IMR-90 (cell line): Measurements from ENCODE around the gene HIVEP3. TPM values are rescaled to one million over a fixed set of nuclear protein-coding genes. Genes with fewer than 3 reads are reported as not detected.

Experiments used
- ATAC-seq: fragments of 200-7000 bp; cut with Tn5 transposase; 2 replicates; pipeline ENCODE4 v1.9.1; 2020; ENCODE audit warnings: low read depth, mild to moderate bottlenecking, moderate library complexity
- BruUV-seq: library from RNA; stranded (reverse); fragments of 400-500 nt; replicated peaks from 2 replicates; lab custom pipeline; 2021; lab: Mats Ljungman, UMichigan
- CTCF ChIA-PET: fragments of 300-600 bp; formaldehyde crosslinking; extraction: SDS; loops from one replicate; lab custom pipeline; 2021; ENCODE audit warnings: antibody characterized with exemption; lab: Yijun Ruan, JAX
- POLR2A ChIA-PET: fragments of 300-600 bp; sonication (Branson Sonifier 250); formaldehyde crosslinking; loops from one replicate; lab custom pipeline; 2022; ENCODE audit warnings: antibody characterized with exemption; ENCODE audit not compliant: unreplicated experiment; lab: Charles Lee
- DNase-seq: peaks from one replicate; pipeline ENCODE4 v3.0.0; 2013
- H2AFZ ChIP-seq: replicated peaks from 2 replicates; pipeline ENCODE3; 2013; ENCODE audit warnings: low read length, mild to moderate bottlenecking; ENCODE audit not compliant: poor library complexity
- H2AK5ac ChIP-seq: 2 replicates; pipeline ENCODE4 v1.6.1; 2013; ENCODE audit warnings: low read depth, low read length, inconsistent platforms
- H2AK9ac ChIP-seq: replicated peaks from 2 replicates; pipeline ENCODE3; 2013; ENCODE audit warnings: mild to moderate bottlenecking, low read depth, low read length, moderate library complexity; ENCODE audit not compliant: poor library complexity
- H2BK120ac ChIP-seq: 2 replicates; pipeline ENCODE4 v1.6.1; 2013; ENCODE audit warnings: low read depth, low read length, inconsistent platforms
- H2BK15ac ChIP-seq: 3 replicates; pipeline ENCODE4 v1.6.1; 2013; ENCODE audit warnings: low read depth, low read length, inconsistent platforms
- H2BK20ac ChIP-seq: 2 replicates; pipeline ENCODE4 v1.6.1; 2013; ENCODE audit warnings: low read depth, mild to moderate bottlenecking, inconsistent platforms, low read length, moderate library complexity
- H2BK5ac ChIP-seq: 2 replicates; pipeline ENCODE4 v1.6.1; 2013; ENCODE audit warnings: mild to moderate bottlenecking, low read depth, low read length, inconsistent platforms; ENCODE audit not compliant: poor library complexity, severe bottlenecking
- H3K14ac ChIP-seq: replicated peaks from 2 replicates; pipeline ENCODE4 v1.6.1; 2013; ENCODE audit warnings: low read depth, low read length, inconsistent platforms
- H3K18ac ChIP-seq: 2 replicates; pipeline ENCODE4 v1.6.1; 2013; ENCODE audit warnings: low read depth, low read length, control low read depth
- H3K23ac ChIP-seq: 2 replicates; pipeline ENCODE4 v1.6.1; 2013; ENCODE audit warnings: low read depth, low read length, inconsistent platforms
- H3K27ac ChIP-seq: 2 replicates; pipeline ENCODE4 v1.5.1; 2013; ENCODE audit warnings: mild to moderate bottlenecking, control low read depth, low read length; ENCODE audit not compliant: insufficient read depth
- H3K27me3 ChIP-seq: 2 replicates; pipeline ENCODE4 v1.6.1; 2013; ENCODE audit warnings: low read length; ENCODE audit not compliant: control insufficient read depth, insufficient read depth
- H3K36me3 ChIP-seq: 2 replicates; pipeline ENCODE4 v1.6.1; 2013; ENCODE audit warnings: low read length, mixed read lengths; ENCODE audit not compliant: control insufficient read depth, insufficient read depth
- H3K4ac ChIP-seq: 2 replicates; pipeline ENCODE4 v1.6.1; 2013; ENCODE audit warnings: low read depth, low read length, inconsistent platforms
- H3K4me1 ChIP-seq: 2 replicates; pipeline ENCODE4 v1.6.1; 2013; ENCODE audit warnings: low read length, mixed read lengths; ENCODE audit not compliant: control insufficient read depth, insufficient read depth
- H3K4me2 ChIP-seq: 2 replicates; pipeline ENCODE4 v1.6.1; 2013; ENCODE audit warnings: low read depth, mild to moderate bottlenecking, control low read depth, low read length, moderate library complexity
- H3K4me3 ChIP-seq: 2 replicates; pipeline ENCODE4 v1.5.1; 2013; ENCODE audit warnings: low read depth, mild to moderate bottlenecking, control low read depth, low read length, moderate library complexity; ENCODE audit not compliant: insufficient read depth
- H3K56ac ChIP-seq: 2 replicates; pipeline ENCODE4 v1.6.1; 2013; ENCODE audit warnings: low read length, inconsistent platforms; ENCODE audit not compliant: insufficient read depth; ENCODE audit errors: extremely low read depth
- H3K79me1 ChIP-seq, 2 experiments: 2 replicates each; pipeline ENCODE4 v1.6.1; 2013; ENCODE audit warnings: low read length in 2 of 2, inconsistent platforms in 1 of 2, low read depth in 1 of 2
- H3K9ac ChIP-seq: 2 replicates; pipeline ENCODE4 v1.6.1; 2013; ENCODE audit warnings: low read depth, low read length, control low read depth
- H3K9me1 ChIP-seq: 2 replicates; pipeline ENCODE4 v1.6.1; 2013; ENCODE audit warnings: low read length, inconsistent platforms; ENCODE audit not compliant: insufficient read depth
- H3K9me3 ChIP-seq: 2 replicates; pipeline ENCODE4 v1.6.1; 2013; ENCODE audit warnings: low read length; ENCODE audit not compliant: control insufficient read depth, insufficient read depth
- H4K20me1 ChIP-seq: 2 replicates; pipeline ENCODE4 v1.6.1; 2013; ENCODE audit warnings: low read length, inconsistent platforms; ENCODE audit not compliant: insufficient read depth
- H4K5ac ChIP-seq: 2 replicates; pipeline ENCODE4 v1.6.1; 2013; ENCODE audit warnings: mild to moderate bottlenecking, low read depth, low read length, control low read depth
- H4K8ac ChIP-seq, 2 experiments: 2 replicates each; pipeline ENCODE4 v1.6.1; 2013; ENCODE audit warnings: low read depth in 2 of 2, low read length in 2 of 2, control low read depth in 1 of 2, inconsistent platforms in 1 of 2
- H4K91ac ChIP-seq: 2 replicates; pipeline ENCODE4 v1.6.1; 2013; ENCODE audit warnings: low read depth, low read length, inconsistent platforms; ENCODE audit not compliant: insufficient read depth
- MAZ ChIP-seq: IDR thresholded peaks from 2 replicates; pipeline ENCODE4 v1.6.1; 2012; ENCODE audit warnings: low read depth, mild to moderate bottlenecking, low read length, improper control_type of control experiment, moderate library complexity, borderline replicate concordance
- MXI1 ChIP-seq: IDR thresholded peaks from 2 replicates; pipeline ENCODE4 v1.6.1; 2012; ENCODE audit warnings: low read depth, mild to moderate bottlenecking, low read length, moderate library complexity, borderline replicate concordance
- POLR2A ChIP-seq: IDR thresholded peaks from 2 replicates; pipeline ENCODE4 v1.6.1; 2012; ENCODE audit warnings: mild to moderate bottlenecking, low read depth, low read length
- RAD21 ChIP-seq: IDR thresholded peaks from 2 replicates; pipeline ENCODE4 v1.6.1; 2012; ENCODE audit warnings: low read length, improper control_type of control experiment
- RCOR1 ChIP-seq: IDR thresholded peaks from 2 replicates; pipeline ENCODE4 v1.6.1; 2012; ENCODE audit warnings: mild to moderate bottlenecking, low read length, improper control_type of control experiment; ENCODE audit not compliant: insufficient replicate concordance
- SMC3 ChIP-seq: fragments of 150-350 bp; IDR thresholded peaks from 2 replicates; pipeline ENCODE4 v1.6.1; 2016; ENCODE audit warnings: low read depth, mild to moderate bottlenecking, antibody characterized with exemption, low read length, moderate library complexity
- WGBS, 2 experiments: methylation state at CpG; one replicate each; pipeline versions ENCODE4 v1.1.5 to v1.1.7; 2013; ENCODE audit warnings: missing lambda C conversion rate in 2 of 2; ENCODE audit not compliant: insufficient read length in 1 of 2; ENCODE audit errors: extremely low coverage in 2 of 2; 5-methylcytosine and 5-hydroxymethylcytosine counted together
- dilution Hi-C: fragments of 300-500 bp; cut with HindIII; formaldehyde crosslinking; loops from one replicate; pipeline ENCODE4 v1.14.3; 2018; ENCODE audit warnings: low sequenced_read_pairs; ENCODE audit not compliant: unreplicated experiment
- in situ Hi-C: fragments of 300-500 bp; cut with MboI; formaldehyde crosslinking; loops from 3 replicates; pipeline ENCODE4 v1.14.3; 2019; ENCODE audit warnings: low sequenced_read_pairs, inconsistent platforms, mixed read lengths
- intact Hi-C: fragments of 100-400 bp; cut with micrococcal nuclease; formaldehyde crosslinking; loops from 2 replicates; pipeline ENCODE4 v1.10.0; 2022
- polyA plus RNA-seq, 3 experiments: library from polyadenylated mRNA; depleted of rRNA; stranded (reverse); fragments of >200 nt; gene quantifications; 2 replicates each; pipeline ENCODE4 v1.2.3, GENCODE V29; 2012; ENCODE audit warnings: low replicate concordance in 1 of 3
- total RNA-seq: library from RNA; depleted of rRNA; stranded (reverse); fragments of >200 nt; gene quantifications from 2 replicates; pipeline ENCODE4 v1.2.3, GENCODE V29; 2012
- TF ChIP-seq, protein P1 (sequence below): conservative IDR thresholded peaks from 2 replicates; pipeline ENCODE4 v1.5.1; 2012; ENCODE audit warnings: mild to moderate bottlenecking, low read depth, low read length, improper control_type of control experiment

Gene HIVEP3
- total and polyA plus RNA-seq, 2 of the 4 experiments (the other 2 are of a cell fraction): 1.4 to 4.0 TPM

DNA sequence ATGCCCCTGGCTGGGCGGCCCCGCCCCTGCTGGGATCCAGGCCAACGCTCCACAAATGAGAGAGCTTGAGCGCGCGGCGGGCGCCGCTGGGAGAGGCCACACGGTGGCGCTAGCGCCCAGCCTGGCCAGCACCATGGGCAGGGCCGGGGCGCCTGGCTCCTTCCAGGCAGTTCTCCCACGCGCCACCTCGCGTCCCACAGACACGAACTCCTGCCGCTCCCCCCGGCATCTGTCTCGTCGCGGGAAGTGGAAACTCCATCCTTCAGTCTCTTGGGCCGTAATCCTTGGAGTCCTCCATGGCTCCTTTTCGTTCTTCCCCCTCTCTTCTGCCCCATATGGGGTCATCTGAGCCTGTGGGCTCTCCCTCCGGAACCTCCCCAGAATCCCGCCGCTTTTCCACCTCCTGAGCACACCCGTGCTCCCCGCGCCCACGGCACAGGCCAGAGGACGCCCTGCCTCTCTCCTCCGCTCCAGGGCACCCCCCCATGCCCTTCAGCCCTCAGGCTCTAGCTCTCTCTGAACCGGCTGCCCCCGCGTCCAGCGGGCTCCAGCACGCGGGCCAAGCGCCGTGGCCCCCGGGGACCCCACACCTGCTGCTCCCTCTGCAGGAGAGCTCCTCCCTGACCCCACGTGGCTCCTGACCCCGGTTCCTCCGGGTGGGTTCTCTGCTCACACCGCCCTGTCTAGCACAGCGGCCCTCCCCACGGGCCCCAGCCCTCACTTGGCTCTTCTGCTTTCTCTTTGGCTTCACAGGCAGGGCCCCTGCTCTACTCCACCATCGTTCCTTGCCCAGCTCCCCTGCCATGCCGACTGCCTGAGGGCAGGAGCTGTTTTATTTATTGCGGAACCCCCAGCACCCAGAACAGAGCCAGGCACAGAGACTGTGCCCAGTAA lies 402.3 kb downstream of the HIVEP3 start:
- Histone ChIP-seq H2AK9ac (peak overlapping the region; percentile 79), H3K36me3 (no peaks in the 10 kb centered on the region), H3K18ac (no peak overlapping the region), H3K4me3 (no peak overlapping the region), H3K79me1 (no peaks in the 10 kb centered on the region), H4K20me1 (no peaks in the 10 kb centered on the region), H3K27ac (no peak overlapping the region), H3K27me3 (no peaks in the 10 kb centered on the region), H2AFZ (peak overlapping the region; percentile 94), H2BK15ac (no peak overlapping the region; the same call in 2 of the 3 replicates), H3K14ac (no peak overlapping the region), H3K9me3 (no peaks in the 10 kb centered on the region), H4K8ac (peak overlapping the region in 1 of 2 experiments; percentile 58; a peak in 1 of 4 replicates), H3K4me2 (peak overlapping the region; percentile 73), H2BK120ac (no peak overlapping the region; the same call in 1 of the 2 replicates), H3K4ac (peak overlapping the region; percentile 45; the same call in 1 of the 2 replicates), H2BK5ac (no peak overlapping the region), H2AK5ac (no peak overlapping the region), H3K9ac (no peak overlapping the region), H4K5ac (no peak overlapping the region), H2BK20ac (no peak overlapping the region), H3K4me1 (peaks cover 3% of the 10 kb centered on the region; the same call in 1 of the 2 replicates), H3K9me1 (peaks cover 4% of the 10 kb centered on the region; the same call in 1 of the 2 replicates), H3K23ac (0 out of 2 replicates have a peak overlapping the region, but pooled peaks have one; percentile 69), H4K91ac (no peak overlapping the region; the same call in 1 of the 2 replicates), H3K56ac (no peak overlapping the region)
- WGBS, 2 experiments: 15% methylated on average over 20 of the region's 53 CpGs; no CpG with 5 or more reads in 1 of the 2 experiments
- ChIA-PET CTCF (interaction anchor here (0.6 to 2.0 kb wide), 7 partner anchors 9 to 451 kb away, joined by 3 to 6 read pairs (median 3); no protein-coding TSS in a partner anchor), POLR2A (no interaction called here)
- dilution Hi-C loops: no loop called here
- ATAC-seq: peak; percentile 99
- BruUV-seq: no TSS peak
- in situ Hi-C loops: no loop called here
- peak; percentile 83 for DNase-seq
- intact Hi-C loops: loop anchor here (1.0 to 5.0 kb wide), 2 partner anchors 248 to 281 kb away; no protein-coding TSS in a partner anchor
- TF ChIP-seq RAD21 (peak; percentile 79), POLR2A (no peak), MXI1 (peak; percentile 47; the same call in 1 of the 2 replicates), SMC3 (peak; percentile 74), MAZ (peak; percentile 87), RCOR1 (no peak)
- TF ChIP-seq, protein P1, sequence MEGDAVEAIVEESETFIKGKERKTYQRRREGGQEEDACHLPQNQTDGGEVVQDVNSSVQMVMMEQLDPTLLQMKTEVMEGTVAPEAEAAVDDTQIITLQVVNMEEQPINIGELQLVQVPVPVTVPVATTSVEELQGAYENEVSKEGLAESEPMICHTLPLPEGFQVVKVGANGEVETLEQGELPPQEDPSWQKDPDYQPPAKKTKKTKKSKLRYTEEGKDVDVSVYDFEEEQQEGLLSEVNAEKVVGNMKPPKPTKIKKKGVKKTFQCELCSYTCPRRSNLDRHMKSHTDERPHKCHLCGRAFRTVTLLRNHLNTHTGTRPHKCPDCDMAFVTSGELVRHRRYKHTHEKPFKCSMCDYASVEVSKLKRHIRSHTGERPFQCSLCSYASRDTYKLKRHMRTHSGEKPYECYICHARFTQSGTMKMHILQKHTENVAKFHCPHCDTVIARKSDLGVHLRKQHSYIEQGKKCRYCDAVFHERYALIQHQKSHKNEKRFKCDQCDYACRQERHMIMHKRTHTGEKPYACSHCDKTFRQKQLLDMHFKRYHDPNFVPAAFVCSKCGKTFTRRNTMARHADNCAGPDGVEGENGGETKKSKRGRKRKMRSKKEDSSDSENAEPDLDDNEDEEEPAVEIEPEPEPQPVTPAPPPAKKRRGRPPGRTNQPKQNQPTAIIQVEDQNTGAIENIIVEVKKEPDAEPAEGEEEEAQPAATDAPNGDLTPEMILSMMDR: peak; percentile 92
